Measurements from ENCODE around the gene RALGPS1.

The RALGPS1 gene

DNA sequence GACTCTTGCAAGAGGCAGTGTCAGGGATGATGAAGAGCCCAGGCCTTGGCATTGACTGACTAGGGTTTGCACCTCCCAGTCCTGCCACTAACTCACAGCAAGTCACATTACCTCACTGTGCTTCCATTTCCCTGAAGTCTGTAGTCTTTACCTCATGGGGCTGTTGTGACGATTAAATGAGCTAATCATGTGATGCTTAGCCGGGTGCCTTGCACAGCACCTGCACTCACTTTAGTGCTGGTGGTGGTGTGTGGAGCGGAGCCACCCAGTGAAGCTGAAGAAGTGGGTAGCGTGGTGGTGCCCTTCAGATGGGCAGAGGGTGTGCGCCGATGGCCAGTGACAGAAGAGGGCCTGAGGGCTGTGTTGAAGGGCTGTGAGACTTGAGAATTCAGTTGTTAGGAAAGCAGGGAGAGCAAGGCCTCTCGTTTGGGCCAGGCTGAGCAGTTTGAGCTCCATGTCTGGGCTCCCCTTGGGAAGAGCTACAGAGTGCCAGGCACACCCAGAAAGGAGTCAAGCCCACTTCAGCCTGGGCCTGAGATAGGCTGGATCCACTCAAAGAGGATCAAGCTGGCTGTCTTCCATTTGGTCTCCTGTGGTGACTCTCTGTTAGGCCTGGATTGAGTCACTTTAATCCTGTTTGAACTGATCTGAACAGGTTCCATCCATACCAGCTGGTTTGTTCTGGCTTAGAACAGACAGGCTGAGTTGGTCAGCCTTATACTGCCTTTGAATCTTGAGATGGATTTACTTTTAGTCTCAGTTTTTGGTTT lies 42.5 kb downstream of the RALGPS1 start:
- no peak for DNase-seq (ENCODE audit: low spot score)

- no peak for DNase-seq (ENCODE audit: low spot score)
Observed at GRCh38 chr9:126957687-126958053, 43.1 kb downstream of the RALGPS1 start.

GRCh38 chr9:126959336-126959735 lies 44.8 kb downstream of the RALGPS1 start:
- DNase-seq (ENCODE audit: low spot score), result no peak

DNA sequence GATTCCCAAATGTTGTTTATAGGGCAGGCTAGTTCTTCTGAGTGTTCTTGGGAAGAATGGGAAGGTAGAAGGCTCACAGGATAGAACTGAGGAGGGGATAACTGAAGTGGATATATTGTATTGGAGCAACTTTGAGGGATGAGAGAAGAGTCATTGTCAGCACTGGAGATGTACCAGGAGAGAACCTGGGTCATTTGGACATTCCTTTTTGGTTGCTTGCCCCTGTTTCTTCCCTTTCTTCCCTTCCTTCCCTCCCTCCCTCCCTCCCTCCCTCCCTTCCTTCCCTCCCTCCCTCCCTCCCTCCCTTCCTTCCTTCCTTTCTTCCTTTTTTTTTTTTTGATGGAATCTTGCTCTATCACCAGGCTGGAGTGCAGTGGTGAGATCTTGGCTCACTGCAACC lies 45.3 kb downstream of the RALGPS1 start:
- no peak for DNase-seq (ENCODE audit: low spot score)

DNA sequence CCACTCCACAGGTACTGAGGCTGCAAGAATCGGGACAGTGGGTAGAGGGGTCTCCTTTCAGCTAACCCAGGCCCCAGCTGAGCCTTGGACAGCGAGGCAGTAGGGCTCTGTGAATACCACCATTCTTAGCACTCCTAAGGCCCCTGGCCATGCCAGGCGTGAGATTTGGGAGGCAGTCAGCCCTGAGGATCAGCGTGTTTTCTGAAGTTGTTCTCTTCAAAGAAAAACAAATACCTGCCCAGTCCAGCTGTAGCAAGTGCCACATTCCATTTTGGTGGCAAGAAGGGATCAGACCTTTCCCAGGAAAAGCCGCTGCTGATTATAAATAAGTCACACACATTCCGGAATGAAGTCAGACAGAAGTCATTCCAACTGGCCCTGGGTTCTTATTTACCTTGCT lies 47.8 kb downstream of the RALGPS1 start:
- no peak for DNase-seq (ENCODE audit: low spot score)

DNA sequence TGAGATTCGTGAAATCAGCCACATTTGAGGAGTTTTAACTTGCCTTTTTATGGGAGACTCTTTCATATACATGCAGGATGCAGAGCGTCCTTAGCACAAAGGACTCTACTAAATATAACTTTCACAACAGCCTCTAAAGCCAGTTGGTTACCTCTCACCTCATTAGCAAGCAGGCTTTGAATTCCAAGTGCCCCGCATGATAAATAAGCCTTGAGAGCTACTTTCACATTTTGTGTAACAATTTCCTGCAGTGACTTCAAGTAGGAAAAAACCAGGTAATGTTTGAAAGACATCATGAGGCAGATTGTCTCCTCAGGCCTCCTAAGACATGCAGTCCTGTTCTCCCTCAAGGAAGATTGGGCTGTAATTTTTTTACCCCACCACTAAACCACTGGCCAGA lies 50.5 kb downstream of the RALGPS1 start:
- peak; percentile 22 for DNase-seq (ENCODE audit: low spot score)

DNA sequence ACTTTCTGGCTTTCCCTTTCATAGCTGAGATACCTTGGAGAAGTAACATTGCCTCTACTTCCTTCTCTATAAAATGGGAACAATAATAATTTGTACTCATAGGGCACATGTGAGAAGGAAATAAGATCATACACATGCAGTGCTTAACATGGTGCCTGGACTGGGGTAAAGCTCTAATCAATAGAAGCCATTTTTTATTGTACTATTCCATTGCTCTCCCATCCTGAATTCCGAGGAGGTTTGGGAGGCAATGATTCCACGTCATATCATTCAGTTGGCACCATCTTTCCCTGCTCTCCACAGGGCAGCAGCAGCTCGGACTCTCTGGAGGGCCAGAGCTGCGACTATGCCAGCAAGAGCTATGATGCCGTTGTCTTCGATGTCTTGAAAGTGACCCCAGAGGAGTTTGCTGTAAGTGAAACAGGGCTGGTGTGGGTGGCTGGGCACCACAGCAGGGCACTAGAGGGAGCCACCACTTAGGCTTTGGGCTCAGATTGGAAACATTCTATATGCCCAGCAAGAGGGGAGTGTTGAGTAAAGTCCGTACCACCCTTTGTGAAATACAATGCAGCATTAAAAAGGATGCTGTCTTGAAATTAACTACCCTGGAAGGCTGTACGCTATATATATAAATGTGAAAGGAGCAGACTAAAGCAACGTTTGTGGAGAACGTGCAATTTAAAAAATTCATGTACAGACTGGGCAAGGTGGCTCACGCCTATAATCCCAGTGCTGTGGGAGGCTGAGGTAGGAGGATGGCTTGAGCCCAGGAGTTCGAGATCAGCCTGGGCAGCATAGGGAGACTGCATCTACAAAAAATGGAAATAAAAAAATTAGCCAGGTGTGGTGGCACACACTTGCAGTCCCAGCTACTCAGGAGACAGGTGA lies 51.2 kb downstream of the RALGPS1 start:
- peak; percentile 55 for DNase-seq (ENCODE audit: low spot score)

GRCh38 chr9:126971261-126971660 lies 56.7 kb downstream of the RALGPS1 start:
- DNase-seq (ENCODE audit: low spot score), result no peak

GRCh38 chr9:126973651-126974529 lies 59.3 kb downstream of the RALGPS1 start:
- DNase-seq (ENCODE audit: low spot score), result peak; percentile 18

GRCh38 chr9:126974594-126974993 lies 60.0 kb downstream of the RALGPS1 start:
- DNase-seq (ENCODE audit: low spot score), result peak; percentile 61

DNA sequence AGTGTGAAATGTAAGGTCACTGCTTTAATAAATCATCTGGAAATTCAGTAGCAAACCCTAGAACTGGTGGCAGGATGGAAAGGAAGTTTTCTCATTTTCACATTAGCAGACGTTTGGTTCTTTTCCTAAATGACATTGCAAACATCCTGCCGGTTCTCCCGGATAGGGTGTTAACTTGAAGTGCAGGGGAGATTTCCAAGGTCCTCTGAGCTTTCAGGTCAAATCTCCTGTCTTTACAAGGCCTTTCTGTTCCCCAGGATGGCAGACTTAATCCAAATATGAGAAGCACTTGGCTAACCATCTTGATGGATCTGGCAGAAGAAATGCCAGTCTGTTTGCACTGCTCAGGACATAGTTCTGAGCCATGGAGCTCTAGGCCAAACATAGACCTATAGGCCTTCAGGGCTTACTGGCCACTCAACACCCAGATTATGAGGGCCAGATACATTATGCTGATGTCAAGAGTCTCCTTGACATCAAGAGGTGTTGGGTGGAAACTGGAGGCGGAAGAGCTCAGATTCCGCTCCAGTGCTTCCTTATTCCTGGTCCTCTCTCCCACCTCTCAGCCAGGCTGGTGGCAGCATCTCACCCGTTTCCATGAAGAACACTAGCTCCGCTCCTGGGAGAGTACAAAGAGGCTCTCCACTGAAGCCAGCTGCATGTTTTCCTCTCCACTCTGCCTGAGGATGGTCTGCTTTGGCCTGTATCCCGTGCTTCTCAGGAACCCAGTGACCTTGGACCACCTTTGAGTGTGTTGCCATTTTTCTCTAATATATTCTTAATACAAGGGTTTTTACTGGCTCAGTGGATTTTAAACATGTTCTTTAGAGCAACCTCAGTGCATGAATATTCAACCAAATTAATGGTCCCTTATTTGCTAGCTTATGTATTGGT lies 61.0 kb downstream of the RALGPS1 start:
- peak; percentile 9 for DNase-seq (ENCODE audit: low spot score)

GRCh38 chr9:126979461-126979860 lies 64.9 kb downstream of the RALGPS1 start:
- no peak for DNase-seq (ENCODE audit: low spot score)

- no peak for DNase-seq (ENCODE audit: low spot score)
Observed at GRCh38 chr9:126980231-126980630, 65.6 kb downstream of the RALGPS1 start.

DNA sequence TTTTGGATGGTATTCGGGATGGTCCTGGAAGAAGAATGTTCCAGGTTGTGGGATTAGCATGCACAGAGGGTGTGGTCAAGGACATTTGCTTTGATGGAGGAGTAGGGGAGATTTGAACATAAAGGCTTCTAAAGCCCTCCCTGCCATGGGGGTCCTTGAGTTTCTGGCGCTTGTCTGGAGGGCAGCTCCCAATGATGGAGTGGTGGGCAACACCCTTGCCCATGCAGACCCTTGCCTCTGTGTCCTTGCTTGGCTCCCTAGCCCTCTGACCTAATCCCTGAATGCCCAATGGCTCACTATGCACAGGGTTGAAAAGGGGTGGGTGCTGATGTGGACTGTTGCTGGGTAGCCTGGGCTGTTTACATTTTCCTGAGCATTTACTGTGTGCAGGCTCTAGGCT lies 66.6 kb downstream of the RALGPS1 start:
- DNase-seq (ENCODE audit: low spot score), result no peak

- no peak for DNase-seq (ENCODE audit: low spot score)
Observed at GRCh38 chr9:126982215-126983002, 67.8 kb downstream of the RALGPS1 start.

DNA sequence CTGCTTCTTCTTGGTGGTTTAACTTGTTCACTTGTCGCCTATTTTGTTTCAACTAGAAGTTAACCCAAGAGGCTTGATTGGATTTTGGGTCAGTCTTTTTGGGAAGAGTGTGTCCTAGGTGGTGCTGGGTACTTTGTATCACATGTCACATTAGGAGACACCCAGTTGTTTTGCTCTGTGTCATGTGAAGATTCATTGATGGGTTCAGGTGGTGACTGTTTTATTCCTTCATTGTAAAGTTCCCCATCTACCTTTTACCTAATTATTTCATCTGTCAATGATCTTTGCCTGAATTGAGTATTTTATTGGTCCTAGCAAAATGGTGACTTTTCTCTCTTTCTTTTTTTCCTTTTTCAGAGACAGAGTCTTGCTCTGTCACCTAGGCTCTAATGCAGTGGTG lies 69.2 kb downstream of the RALGPS1 start:
- no peak for DNase-seq (ENCODE audit: low spot score)

DNA sequence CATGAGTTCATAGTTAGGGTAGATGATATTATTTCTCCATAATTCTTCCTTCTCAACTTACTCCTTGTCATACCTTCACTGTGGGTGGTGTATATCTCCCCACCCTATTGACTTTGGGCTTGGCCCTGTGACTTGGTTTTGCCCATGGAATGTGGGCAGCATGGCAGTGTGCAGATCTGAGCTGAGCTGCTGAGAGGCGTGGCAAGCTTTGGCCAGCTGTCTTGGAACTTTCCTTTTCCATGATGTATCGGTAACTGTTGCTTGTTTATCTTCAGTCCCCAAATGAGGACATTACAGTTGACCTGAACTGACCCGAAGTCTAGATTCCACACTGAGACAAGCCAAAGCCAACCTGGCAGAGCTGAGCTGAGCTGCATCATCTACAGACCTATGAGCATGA lies 70.4 kb downstream of the RALGPS1 start:
- no peak for DNase-seq (ENCODE audit: low spot score)

- no peak for DNase-seq (ENCODE audit: low spot score)
Observed at GRCh38 chr9:126985870-126986498, 71.4 kb downstream of the RALGPS1 start.

- no peak for DNase-seq (ENCODE audit: low spot score)
Observed at GRCh38 chr9:126986506-126986951, 71.9 kb downstream of the RALGPS1 start.

- DNase-seq (ENCODE audit: low spot score), result no peak
Observed at GRCh38 chr9:126988857-126989256, 74.3 kb downstream of the RALGPS1 start.
